ENCODE results near the gene FMR1. TPM values are rescaled to one million over a fixed set of nuclear protein-coding genes. Genes with fewer than 3 reads are reported as not detected.

FMR1 gene
- total RNA-seq, result 10 to 100 TPM; 30.4 to 38.6 TPM

DNA sequence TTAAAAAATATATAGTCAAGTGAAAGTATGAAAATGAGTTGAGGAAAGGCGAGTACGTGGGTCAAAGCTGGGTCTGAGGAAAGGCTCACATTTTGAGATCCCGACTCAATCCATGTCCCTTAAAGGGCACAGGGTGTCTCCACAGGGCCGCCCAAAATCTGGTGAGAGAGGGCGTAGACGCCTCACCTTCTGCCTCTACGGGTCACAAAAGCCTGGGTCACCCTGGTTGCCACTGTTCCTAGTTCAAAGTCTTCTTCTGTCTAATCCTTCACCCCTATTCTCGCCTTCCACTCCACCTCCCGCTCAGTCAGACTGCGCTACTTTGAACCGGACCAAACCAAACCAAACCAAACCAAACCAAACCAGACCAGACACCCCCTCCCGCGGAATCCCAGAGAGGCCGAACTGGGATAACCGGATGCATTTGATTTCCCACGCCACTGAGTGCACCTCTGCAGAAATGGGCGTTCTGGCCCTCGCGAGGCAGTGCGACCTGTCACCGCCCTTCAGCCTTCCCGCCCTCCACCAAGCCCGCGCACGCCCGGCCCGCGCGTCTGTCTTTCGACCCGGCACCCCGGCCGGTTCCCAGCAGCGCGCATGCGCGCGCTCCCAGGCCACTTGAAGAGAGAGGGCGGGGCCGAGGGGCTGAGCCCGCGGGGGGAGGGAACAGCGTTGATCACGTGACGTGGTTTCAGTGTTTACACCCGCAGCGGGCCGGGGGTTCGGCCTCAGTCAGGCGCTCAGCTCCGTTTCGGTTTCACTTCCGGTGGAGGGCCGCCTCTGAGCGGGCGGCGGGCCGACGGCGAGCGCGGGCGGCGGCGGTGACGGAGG lies at the start of gene FMR1:
Gene FMR1, plus strand, starts transcription at position 728 of the 831 bp plus-strand sequence. CDS start 261 bp downstream, outside the sequence.
- H3K4me1 Mint-ChIP-seq (ENCODE audit: low read depth), result peaks cover 24% of the 10 kb centered on the region
- H3K27ac Mint-ChIP-seq, result peak within 1 kb of the TSS; percentile 97
- H3K27me3 Mint-ChIP-seq (ENCODE audit: low read depth), result no peaks in the 10 kb centered on the region
- H3K36me3 Mint-ChIP-seq (ENCODE audit: insufficient read depth in 2 of 2), result peaks cover 2% of the 10 kb centered on the region in 2 donors
- no peaks in the 10 kb centered on the region for H3K9me3 Mint-ChIP-seq
- H3K4me3 Mint-ChIP-seq, result peak within 1 kb of the TSS; percentile 89 to 94
- DNase-seq, result peak; percentile 92 to 93
- peak; percentile 89 to 92 for ATAC-seq (replicated peaks in 1 of 2)

DNA sequence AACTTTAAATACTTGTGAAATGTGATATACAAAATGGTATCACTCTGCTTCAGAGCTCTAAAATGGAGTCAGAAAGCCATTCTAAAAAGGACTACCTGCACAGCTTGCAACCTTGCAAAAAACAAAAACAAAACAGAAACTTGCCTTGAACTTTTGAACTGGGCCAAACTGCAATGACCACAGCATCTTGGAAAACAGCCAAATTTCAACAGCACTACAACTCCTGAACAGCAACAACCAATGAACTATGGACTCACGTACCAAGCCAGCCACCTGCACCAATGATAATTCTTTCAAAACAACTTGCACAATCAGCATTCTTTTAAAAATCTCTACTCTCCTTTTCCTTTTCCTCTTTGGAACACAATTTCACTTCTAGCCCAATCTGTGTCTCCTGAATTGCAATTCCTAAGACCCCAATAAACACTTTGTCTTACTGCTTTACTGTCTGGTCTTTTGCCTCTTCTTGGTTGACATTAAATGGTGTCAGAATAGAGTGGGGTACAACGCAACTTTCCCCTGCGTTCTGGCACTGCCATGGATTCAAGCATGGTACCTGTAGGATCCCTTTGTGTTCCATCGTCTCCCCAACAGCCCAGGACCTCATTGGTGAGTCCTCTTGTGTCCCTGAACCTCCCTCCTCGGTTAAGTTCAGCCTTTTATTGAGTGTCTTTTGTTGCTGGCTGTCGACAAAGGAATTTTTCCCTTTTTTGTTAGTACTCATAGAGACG lies 35.7 kb upstream of the FMR1 start:
- ATAC-seq (replicated peaks in 1 of 2) (no peak), DNase-seq (no peak)
- H3K9me3 Mint-ChIP-seq, result peaks cover 5 to 8% of the 10 kb centered on the region in 2 donors
- no peaks in the 10 kb centered on the region for H3K36me3 Mint-ChIP-seq (ENCODE audit: insufficient read depth in 2 of 2)
- no peak overlapping the region for H3K27ac Mint-ChIP-seq
- H3K4me1 Mint-ChIP-seq (ENCODE audit: low read depth), result no peaks in the 10 kb centered on the region
- peaks cover 8% of the 10 kb centered on the region for H3K27me3 Mint-ChIP-seq (ENCODE audit: low read depth)
- H3K4me3 Mint-ChIP-seq, result no peak overlapping the region

DNA sequence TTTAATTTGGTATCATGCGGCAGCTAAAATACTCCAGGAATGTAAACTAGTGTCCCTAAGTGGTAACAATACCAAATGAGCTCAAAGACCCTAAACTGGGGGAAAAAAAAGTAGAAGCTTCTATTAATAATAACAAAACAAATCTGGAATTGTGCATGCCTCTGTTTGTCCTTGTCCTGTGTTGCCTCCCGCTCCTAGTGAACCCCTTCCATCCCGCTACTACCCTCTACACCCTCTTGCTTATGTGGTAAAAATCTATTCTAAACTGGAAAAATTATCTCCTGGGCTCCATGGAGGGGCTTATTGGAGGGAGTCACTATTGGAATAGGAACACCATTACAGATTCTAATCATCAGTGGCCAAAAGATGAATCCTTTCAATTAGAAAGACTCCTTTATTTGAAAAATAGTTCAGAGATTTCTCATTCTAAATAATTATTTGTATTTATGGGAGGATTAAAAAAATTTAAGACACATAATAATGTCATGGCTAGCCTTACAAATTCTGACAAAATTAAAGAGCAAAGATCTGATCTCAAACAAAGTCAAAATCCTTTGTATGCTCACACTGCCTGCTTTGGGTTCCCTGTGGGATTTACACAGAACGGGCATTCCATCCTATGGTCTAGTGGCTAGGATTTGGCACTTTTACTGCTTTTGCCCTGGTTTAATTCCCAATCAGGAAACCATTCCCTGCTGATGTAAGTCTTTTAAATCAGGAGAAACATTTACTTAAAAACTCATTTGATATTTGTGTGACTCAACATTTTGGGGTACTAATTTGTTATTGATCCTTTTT lies 34.7 kb upstream of the FMR1 start:
- H3K36me3 Mint-ChIP-seq (ENCODE audit: insufficient read depth in 2 of 2), result no peaks in the 10 kb centered on the region
- ATAC-seq (replicated peaks in 1 of 2) (no peak), DNase-seq (no peak)
- H3K4me3 Mint-ChIP-seq, result no peak overlapping the region
- H3K27me3 Mint-ChIP-seq (ENCODE audit: low read depth), result peaks cover 8% of the 10 kb centered on the region
- H3K4me1 Mint-ChIP-seq (ENCODE audit: low read depth), result no peaks in the 10 kb centered on the region
- no peak overlapping the region for H3K27ac Mint-ChIP-seq
- H3K9me3 Mint-ChIP-seq, result peaks cover 2 to 4% of the 10 kb centered on the region in 2 donors

DNA sequence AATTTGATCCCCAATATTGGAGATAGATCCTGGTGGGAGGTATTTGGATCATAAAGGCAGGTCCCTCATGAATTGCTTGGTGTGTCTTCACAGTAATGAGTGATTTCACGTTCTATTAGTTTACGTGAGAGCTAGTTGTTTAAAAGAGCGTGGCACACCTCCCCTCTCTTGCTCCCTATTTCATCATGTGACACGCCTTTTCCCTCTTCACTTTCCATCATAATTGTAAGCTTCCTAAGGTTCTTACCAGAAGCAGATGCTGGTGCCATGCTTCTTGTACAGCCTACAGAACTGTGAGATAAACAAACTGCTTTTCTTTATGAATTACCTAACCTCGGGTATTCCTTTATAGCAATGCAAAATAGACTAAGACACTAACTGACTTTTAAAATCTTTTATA lies 34.0 kb upstream of the FMR1 start:
- Mint-ChIP-seq H3K4me1 (ENCODE audit: low read depth) (no peaks in the 10 kb centered on the region), H3K4me3 (no peak overlapping the region), H3K36me3 (ENCODE audit: insufficient read depth in 2 of 2) (no peaks in the 10 kb centered on the region), H3K9me3 (peaks cover 1 to 4% of the 10 kb centered on the region in 2 donors), H3K27me3 (ENCODE audit: low read depth) (peaks cover 8% of the 10 kb centered on the region), H3K27ac (no peak overlapping the region)
- ATAC-seq (replicated peaks in 1 of 2), result no peak
- DNase-seq, result no peak

DNA sequence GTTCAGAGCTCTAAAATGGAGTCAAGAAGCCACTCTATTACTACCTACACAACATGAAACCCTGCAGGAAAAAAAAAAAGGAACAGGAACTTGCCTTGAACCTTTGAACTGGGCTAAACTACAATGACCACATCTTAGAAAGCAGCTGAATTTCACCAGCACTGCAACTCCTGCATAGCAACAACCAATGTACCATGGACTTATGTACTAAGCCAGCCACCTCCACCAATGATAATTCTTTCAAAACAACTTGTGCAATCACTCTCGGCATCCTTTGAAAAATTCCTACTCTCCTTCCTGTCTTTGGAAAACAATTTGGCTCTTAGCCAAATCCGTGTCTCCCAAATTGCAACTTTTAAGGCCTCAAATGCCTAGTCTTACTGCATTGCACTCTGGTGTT lies 26.8 kb upstream of the FMR1 start:
- H3K36me3 Mint-ChIP-seq (ENCODE audit: insufficient read depth in 2 of 2), result peaks cover 2 to 3% of the 10 kb centered on the region in 2 donors
- ATAC-seq (replicated peaks in 1 of 2) (no peak), DNase-seq (no peak)
- no peaks in the 10 kb centered on the region for H3K4me1 Mint-ChIP-seq (ENCODE audit: low read depth)
- no peak overlapping the region for H3K27ac Mint-ChIP-seq
- no peak overlapping the region for H3K4me3 Mint-ChIP-seq
- H3K27me3 Mint-ChIP-seq (ENCODE audit: low read depth), result peaks cover 11% of the 10 kb centered on the region
- peaks cover 0 to 6% of the 10 kb centered on the region in 2 donors for H3K9me3 Mint-ChIP-seq

DNA sequence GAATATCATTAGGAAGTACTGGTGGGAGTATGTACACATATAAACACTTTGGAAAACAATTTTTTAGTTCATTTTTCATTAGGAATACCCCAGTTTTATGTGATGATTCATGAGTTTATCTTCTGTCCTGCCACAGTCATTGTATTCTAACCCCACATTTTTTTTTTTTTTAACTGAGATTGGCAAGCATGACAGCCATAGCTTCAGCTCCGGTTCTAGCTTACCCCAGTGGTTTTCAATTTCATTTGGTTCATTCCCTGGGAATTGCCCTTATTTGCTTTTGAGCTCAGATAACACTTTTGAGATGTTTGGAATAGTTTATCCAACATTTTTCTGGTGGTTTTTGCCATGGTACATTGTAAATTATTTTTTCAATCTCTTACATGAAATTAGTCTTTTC lies 21.0 kb upstream of the FMR1 start:
- Mint-ChIP-seq H3K4me3 (no peak overlapping the region), H3K4me1 (ENCODE audit: low read depth) (no peaks in the 10 kb centered on the region), H3K9me3 (peaks cover 0 to 6% of the 10 kb centered on the region in 2 donors), H3K36me3 (ENCODE audit: insufficient read depth in 2 of 2) (peaks cover 2 to 3% of the 10 kb centered on the region in 2 donors), H3K27ac (no peak overlapping the region), H3K27me3 (ENCODE audit: low read depth) (peaks cover 31% of the 10 kb centered on the region)
- ATAC-seq (replicated peaks in 1 of 2), result no peak
- no peak for DNase-seq

DNA sequence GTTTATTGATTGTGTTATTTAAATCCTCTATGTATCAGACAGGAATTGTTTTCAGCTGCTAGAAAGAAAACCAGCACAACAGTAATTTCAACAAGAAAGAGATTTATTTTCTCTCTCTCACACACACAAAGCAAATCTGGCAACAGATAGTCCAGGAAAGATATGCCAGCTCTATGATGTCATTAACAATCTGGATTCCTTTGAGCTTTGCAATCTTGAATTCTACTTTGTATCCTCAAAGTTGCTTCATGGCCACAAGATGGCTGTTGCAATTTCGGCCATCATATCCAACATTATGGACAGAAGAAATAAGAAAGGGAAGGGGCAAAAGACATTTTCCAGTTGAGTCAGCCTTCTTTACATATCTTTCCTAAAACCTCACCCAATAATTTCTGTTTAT lies 19.8 kb upstream of the FMR1 start:
- DNase-seq (no peak), ATAC-seq (replicated peaks in 1 of 2) (no peak)
- Mint-ChIP-seq H3K27ac (no peak overlapping the region), H3K27me3 (ENCODE audit: low read depth) (peaks cover 31% of the 10 kb centered on the region), H3K9me3 (peaks cover 0 to 6% of the 10 kb centered on the region in 2 donors), H3K36me3 (ENCODE audit: insufficient read depth in 2 of 2) (peaks cover 2 to 3% of the 10 kb centered on the region in 2 donors), H3K4me3 (no peak overlapping the region), H3K4me1 (ENCODE audit: low read depth) (no peaks in the 10 kb centered on the region)

DNA sequence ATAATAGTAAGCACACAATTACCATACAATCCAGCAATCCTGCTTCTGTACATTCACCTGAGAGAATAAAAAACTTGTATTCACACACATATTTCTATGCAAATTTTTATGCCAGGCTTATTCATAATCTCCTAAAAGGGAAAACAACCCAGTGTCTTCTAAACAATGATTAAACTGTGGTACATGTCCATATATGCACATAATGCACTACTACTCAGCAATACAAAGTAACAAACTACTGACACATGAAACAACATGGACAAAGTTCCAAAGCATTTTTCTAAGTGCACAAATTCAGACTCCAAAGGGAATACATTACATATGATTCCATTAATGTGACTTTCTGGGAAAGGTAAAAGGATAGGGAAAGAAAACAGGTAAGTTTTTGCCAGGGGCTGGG lies 18.0 kb upstream of the FMR1 start:
- Mint-ChIP-seq H3K27me3 (ENCODE audit: low read depth) (peaks cover 25% of the 10 kb centered on the region), H3K4me1 (ENCODE audit: low read depth) (no peaks in the 10 kb centered on the region), H3K27ac (no peak overlapping the region), H3K36me3 (ENCODE audit: insufficient read depth in 2 of 2) (peaks cover under 1% of the 10 kb centered on the region in 2 donors), H3K4me3 (no peak overlapping the region), H3K9me3 (peaks cover 0 to 3% of the 10 kb centered on the region in 2 donors)
- ATAC-seq (replicated peaks in 1 of 2), result no peak
- no peak for DNase-seq

DNA sequence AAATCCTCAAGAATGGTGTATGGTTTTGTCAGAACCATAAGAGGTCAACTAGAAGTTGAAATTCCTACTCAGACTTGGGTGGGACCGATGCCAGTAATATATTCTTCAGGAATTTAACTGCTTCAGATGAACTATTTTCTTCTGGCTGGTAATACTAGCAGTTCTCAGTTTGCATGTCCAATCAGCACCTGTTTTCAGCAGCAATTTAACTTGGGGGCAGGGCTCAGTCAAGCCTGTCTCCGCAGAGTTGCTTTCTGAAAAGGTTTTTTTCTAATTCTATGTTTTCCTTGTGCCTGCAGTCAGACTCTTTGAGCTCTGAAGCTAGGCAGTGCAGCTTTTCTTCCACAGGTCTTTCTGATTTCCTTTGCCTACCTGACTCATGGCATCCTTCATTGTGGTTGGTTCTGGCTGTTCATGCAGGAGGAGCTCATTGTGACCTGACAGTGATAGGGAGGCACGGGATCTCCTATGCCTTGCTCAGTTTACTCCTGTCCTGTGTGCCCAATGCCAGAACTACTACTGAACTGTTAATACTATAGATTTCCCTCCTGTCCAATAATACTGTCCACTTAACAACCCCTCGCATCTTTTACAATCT lies 17.3 kb upstream of the FMR1 start:
- H3K36me3 Mint-ChIP-seq (ENCODE audit: insufficient read depth in 2 of 2), result no peaks in the 10 kb centered on the region
- no peak overlapping the region for H3K4me3 Mint-ChIP-seq
- ATAC-seq (replicated peaks in 1 of 2), result no peak
- no peak for DNase-seq
- no peaks in the 10 kb centered on the region for H3K9me3 Mint-ChIP-seq
- H3K27me3 Mint-ChIP-seq (ENCODE audit: low read depth), result peaks cover 26% of the 10 kb centered on the region
- no peaks in the 10 kb centered on the region for H3K4me1 Mint-ChIP-seq (ENCODE audit: low read depth)
- H3K27ac Mint-ChIP-seq, result no peak overlapping the region

DNA sequence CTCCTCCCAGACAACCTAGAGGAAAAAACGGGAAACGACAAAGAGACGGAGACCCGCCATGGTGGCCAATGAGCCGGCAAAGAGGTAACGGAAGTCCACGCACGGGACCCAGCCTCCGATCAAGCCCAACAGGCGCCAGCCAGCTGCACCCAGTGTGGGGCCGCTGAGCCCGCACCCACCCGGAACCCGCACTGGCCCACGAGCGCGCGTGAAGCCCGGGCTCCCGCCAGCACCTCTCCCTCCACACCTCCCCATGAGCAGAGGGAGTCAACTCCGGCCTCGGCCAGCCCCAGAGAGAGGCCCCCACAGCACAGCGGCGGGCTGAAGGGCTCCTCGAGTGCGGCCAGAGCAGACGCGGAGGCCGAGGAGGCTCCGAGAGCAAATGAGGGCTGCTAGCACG lies 14.6 kb upstream of the FMR1 start:
- Mint-ChIP-seq H3K27me3 (ENCODE audit: low read depth) (peaks cover 23% of the 10 kb centered on the region), H3K4me1 (ENCODE audit: low read depth) (no peaks in the 10 kb centered on the region), H3K36me3 (ENCODE audit: insufficient read depth in 2 of 2) (no peaks in the 10 kb centered on the region), H3K27ac (no peak overlapping the region), H3K4me3 (no peak overlapping the region), H3K9me3 (no peaks in the 10 kb centered on the region)
- ATAC-seq (replicated peaks in 1 of 2), result no peak
- no peak for DNase-seq

DNA sequence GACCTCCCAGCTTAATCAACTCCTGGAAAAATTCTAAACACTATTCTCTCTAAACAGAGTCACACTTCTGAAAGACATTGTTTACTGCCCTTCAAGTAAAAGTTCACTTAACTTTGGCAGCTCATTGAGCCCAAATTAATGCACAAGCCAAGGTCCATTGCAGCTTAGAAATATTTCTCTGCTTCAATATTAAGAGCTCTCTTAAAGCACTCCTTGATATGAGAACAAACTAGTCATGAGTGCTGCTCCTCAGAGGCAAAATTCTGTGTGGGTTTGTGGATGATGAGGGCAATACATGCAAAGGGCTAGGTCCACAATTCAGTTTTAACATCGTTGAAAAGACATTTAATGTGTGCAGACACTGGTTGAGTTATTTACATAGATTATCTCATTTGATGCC lies 12.8 kb upstream of the FMR1 start:
- Mint-ChIP-seq H3K27ac (no peak overlapping the region), H3K4me1 (ENCODE audit: low read depth) (no peaks in the 10 kb centered on the region), H3K27me3 (ENCODE audit: low read depth) (peaks cover 12% of the 10 kb centered on the region), H3K9me3 (no peaks in the 10 kb centered on the region), H3K4me3 (no peak overlapping the region), H3K36me3 (ENCODE audit: insufficient read depth in 2 of 2) (no peaks in the 10 kb centered on the region)
- DNase-seq (no peak), ATAC-seq (replicated peaks in 1 of 2) (no peak)

DNA sequence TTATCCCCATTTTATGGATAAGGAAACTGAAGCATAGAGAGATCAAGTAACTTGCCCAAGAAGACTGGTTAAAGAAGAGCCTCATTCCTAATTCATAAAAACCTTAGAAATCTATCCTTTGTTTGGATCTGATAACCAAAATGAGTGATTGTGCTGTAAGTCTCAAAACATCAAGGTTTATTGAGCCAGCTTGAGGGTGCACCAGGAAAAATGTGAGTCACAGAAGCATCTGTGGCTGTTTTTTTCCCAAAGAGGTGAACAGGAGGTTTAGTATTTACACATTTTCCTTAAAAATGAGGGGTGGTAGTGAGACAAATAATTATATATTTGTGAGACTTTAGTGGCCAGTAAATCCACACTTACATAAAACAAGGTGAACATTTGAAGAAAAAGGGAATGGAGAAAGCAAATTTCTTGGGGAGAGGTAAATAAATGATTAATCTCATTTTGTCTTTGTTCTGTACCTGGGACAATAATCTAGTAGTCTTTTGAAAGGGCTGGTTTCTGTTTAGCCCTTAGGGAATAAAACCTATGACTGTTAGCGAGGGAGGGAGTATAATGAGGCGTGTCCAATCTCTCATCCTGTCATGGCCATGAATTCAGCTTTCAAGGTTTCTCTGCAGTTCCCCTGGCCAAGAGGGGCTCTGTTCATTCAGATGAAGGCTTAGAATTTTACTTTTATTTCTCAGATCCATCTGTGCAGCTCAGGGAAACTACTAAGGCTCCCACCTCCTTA lies 12.2 kb upstream of the FMR1 start:
- DNase-seq (no peak), ATAC-seq (replicated peaks in 1 of 2) (no peak)
- Mint-ChIP-seq H3K4me3 (no peak overlapping the region), H3K27me3 (ENCODE audit: low read depth) (peaks cover 10% of the 10 kb centered on the region), H3K27ac (no peak overlapping the region), H3K9me3 (no peaks in the 10 kb centered on the region), H3K4me1 (ENCODE audit: low read depth) (no peaks in the 10 kb centered on the region), H3K36me3 (ENCODE audit: insufficient read depth in 2 of 2) (no peaks in the 10 kb centered on the region)
